Activated naive CD8-positive, alpha-beta T cell treated with anti-CD3 and anti-CD28 coated beads, Interleukin-2, amount 10 ng/mL, durations not matched to agents 7 days and 5 days (primary cell): ENCODE measurements around the gene ABHD12. TPM values are rescaled to one million over a fixed set of nuclear protein-coding genes. Genes with fewer than 3 reads are reported as not detected.
"Not testable (repeated sequence)": the region's sequence is repeated elsewhere in the genome, so short reads cannot be mapped to it uniquely, and the experiment has no call there.

ENCODE experiments used
- ATAC-seq: fragments of 150-1000 bp; cut with Tn5 transposase; one replicate; pipeline ENCODE4 v1.10.0; 2021; ENCODE audit warnings: low read depth, moderate library complexity
- POLR2A ChIA-PET: fragments of 350-600 bp; sonication (Branson Sonifier 250); formaldehyde crosslinking; loops from one replicate; lab custom pipeline; 2021; ENCODE audit warnings: antibody characterized with exemption; lab: Charles Lee
- DNase-seq: peaks from one replicate; pipeline ENCODE4 v3.0.0; 2021
- H3K27ac Mint-ChIP-seq: one replicate; pipeline ENCODE4 v1.8.0; 2022; ENCODE audit warnings: mild to moderate bottlenecking, mixed read lengths
- H3K27me3 Mint-ChIP-seq: one replicate; pipeline ENCODE4 v1.8.0; 2022; ENCODE audit warnings: mild to moderate bottlenecking, moderate library complexity, mixed read lengths
- H3K36me3 Mint-ChIP-seq: one replicate; pipeline ENCODE4 v1.8.0; 2021; ENCODE audit warnings: mild to moderate bottlenecking, mixed read lengths
- H3K4me1 Mint-ChIP-seq: one replicate; pipeline ENCODE4 v1.8.0; 2021; ENCODE audit warnings: mixed read lengths
- H3K4me3 Mint-ChIP-seq: one replicate; pipeline ENCODE4 v1.8.0; 2022; ENCODE audit warnings: mild to moderate bottlenecking, moderate library complexity, mixed read lengths
- H3K9me3 Mint-ChIP-seq: one replicate; pipeline ENCODE4 v1.8.0; 2021; ENCODE audit warnings: mixed read lengths
- total RNA-seq, 2 experiments: library from RNA; stranded (reverse); gene quantifications; one replicate each; pipeline ENCODE4 v1.2.3, GENCODE V29; 2021

The ABHD12 gene
- total RNA-seq, 2 experiments from 2014 or later, result 26.5 to 27.3 TPM

GRCh38 chr20:25319241-25320034 lies 71.2 kb downstream of the ABHD12 start:
- Mint-ChIP-seq H3K4me3 (no peak overlapping the region), H3K9me3 (no peaks in the 10 kb centered on the region), H3K36me3 (peaks cover 2% of the 10 kb centered on the region), H3K4me1 (peaks cover 11% of the 10 kb centered on the region), H3K27me3 (no peaks in the 10 kb centered on the region), H3K27ac (no peak overlapping the region)
- ATAC-seq (no peak), DNase-seq (no peak)
- POLR2A ChIA-PET, result no interaction called here

GRCh38 chr20:25318471-25319240 lies 72.0 kb downstream of the ABHD12 start:
- DNase-seq (no peak), ATAC-seq (no peak)
- no peak overlapping the region for H3K4me3 Mint-ChIP-seq
- H3K27ac Mint-ChIP-seq, result no peak overlapping the region
- no peaks in the 10 kb centered on the region for H3K9me3 Mint-ChIP-seq
- POLR2A ChIA-PET, result no interaction called here
- peaks cover 2% of the 10 kb centered on the region for H3K36me3 Mint-ChIP-seq
- H3K27me3 Mint-ChIP-seq, result no peaks in the 10 kb centered on the region
- peaks cover 9% of the 10 kb centered on the region for H3K4me1 Mint-ChIP-seq

GRCh38 chr20:25317351-25318075 lies 73.1 kb downstream of the ABHD12 start:
- POLR2A ChIA-PET, result no interaction called here
- H3K36me3 Mint-ChIP-seq, result peaks cover 3% of the 10 kb centered on the region
- ATAC-seq (no peak), DNase-seq (no peak)
- H3K27ac Mint-ChIP-seq, result no peak overlapping the region
- H3K4me1 Mint-ChIP-seq, result peaks cover 10% of the 10 kb centered on the region
- no peaks in the 10 kb centered on the region for H3K9me3 Mint-ChIP-seq
- no peaks in the 10 kb centered on the region for H3K27me3 Mint-ChIP-seq
- no peak overlapping the region for H3K4me3 Mint-ChIP-seq

- H3K4me1 Mint-ChIP-seq, result peaks cover 6% of the 10 kb centered on the region
- peaks cover 5% of the 10 kb centered on the region for H3K36me3 Mint-ChIP-seq
- H3K27ac Mint-ChIP-seq, result no peak overlapping the region
- no peak for DNase-seq
- no peak overlapping the region for H3K4me3 Mint-ChIP-seq
- no peaks in the 10 kb centered on the region for H3K9me3 Mint-ChIP-seq
- no peak for ATAC-seq
- no peaks in the 10 kb centered on the region for H3K27me3 Mint-ChIP-seq
- POLR2A ChIA-PET, result no interaction called here
Measured at GRCh38 chr20:25316506-25317190, 74.0 kb downstream of the ABHD12 start.

GRCh38 chr20:25315418-25316210 lies 75.0 kb downstream of the ABHD12 start:
- Mint-ChIP-seq H3K4me3 (no peak overlapping the region), H3K27ac (peak overlapping the region; percentile 65), H3K4me1 (peaks cover 10% of the 10 kb centered on the region), H3K9me3 (no peaks in the 10 kb centered on the region), H3K27me3 (no peaks in the 10 kb centered on the region), H3K36me3 (peaks cover 4% of the 10 kb centered on the region)
- ATAC-seq (no peak), DNase-seq (no peak)
- POLR2A ChIA-PET, result no interaction called here

- Mint-ChIP-seq H3K9me3 (no peaks in the 10 kb centered on the region), H3K36me3 (peaks cover 4% of the 10 kb centered on the region), H3K4me3 (no peak overlapping the region), H3K4me1 (peaks cover 17% of the 10 kb centered on the region), H3K27ac (no peak overlapping the region), H3K27me3 (no peaks in the 10 kb centered on the region)
- ATAC-seq (no peak), DNase-seq (peak; percentile 17)
- POLR2A ChIA-PET, result no interaction called here
Measured at GRCh38 chr20:25314497-25315417, 75.9 kb downstream of the ABHD12 start.

GRCh38 chr20:25313593-25313992 lies 77.0 kb downstream of the ABHD12 start:
- peak; percentile 27 for ATAC-seq
- POLR2A ChIA-PET, result no interaction called here
- Mint-ChIP-seq H3K27ac (peak overlapping the region; percentile 80), H3K36me3 (peaks cover 4% of the 10 kb centered on the region), H3K4me1 (peaks cover 19% of the 10 kb centered on the region), H3K4me3 (peak overlapping the region; percentile 52), H3K27me3 (no peaks in the 10 kb centered on the region), H3K9me3 (no peaks in the 10 kb centered on the region)
- DNase-seq, result no peak

GRCh38 chr20:25312716-25313115 lies 77.9 kb downstream of the ABHD12 start:
- ATAC-seq, POLR2A ChIA-PET, H3K27me3 Mint-ChIP-seq, H3K9me3 Mint-ChIP-seq, H3K4me3 Mint-ChIP-seq, H3K36me3 Mint-ChIP-seq, DNase-seq, H3K27ac Mint-ChIP-seq: not testable (repeated sequence)
- peaks cover 19% of the 10 kb centered on the region for H3K4me1 Mint-ChIP-seq

- DNase-seq (peak; percentile 23), ATAC-seq (no peak)
- H3K36me3 Mint-ChIP-seq, result peaks cover 8% of the 10 kb centered on the region
- H3K27me3 Mint-ChIP-seq, result no peaks in the 10 kb centered on the region
- no peaks in the 10 kb centered on the region for H3K9me3 Mint-ChIP-seq
- peak overlapping the region; percentile 94 for H3K27ac Mint-ChIP-seq
- H3K4me1 Mint-ChIP-seq, result peaks cover 19% of the 10 kb centered on the region
- POLR2A ChIA-PET, result no interaction called here
- H3K4me3 Mint-ChIP-seq, result peak overlapping the region; percentile 81
Measured at GRCh38 chr20:25310921-25311728, 79.5 kb downstream of the ABHD12 start.

- POLR2A ChIA-PET, result no interaction called here
- Mint-ChIP-seq H3K9me3 (no peaks in the 10 kb centered on the region), H3K4me3 (peak overlapping the region; percentile 81), H3K27me3 (no peaks in the 10 kb centered on the region), H3K36me3 (peaks cover 8% of the 10 kb centered on the region), H3K4me1 (peaks cover 19% of the 10 kb centered on the region), H3K27ac (peak overlapping the region; percentile 94)
- DNase-seq (peak; percentile 51), ATAC-seq (peak; percentile 94)
Measured at GRCh38 chr20:25310268-25310920, 80.2 kb downstream of the ABHD12 start.
